Neuronal stem cell (in vitro differentiated cells): ENCODE data around the gene RAE1.

Experiments used
- DNase-seq: peaks from one replicate; pipeline ENCODE4 v3.0.0-alpha.2; 2013; ENCODE audit warnings: low spot score
- H2AFZ ChIP-seq: one replicate; pipeline ENCODE4 v1.6.1; 2013; ENCODE audit warnings: mild to moderate bottlenecking, low read length, inconsistent platforms
- H2AK5ac ChIP-seq: 2 replicates; pipeline ENCODE4 v1.6.1; 2013; ENCODE audit warnings: low read depth, mild to moderate bottlenecking, inconsistent platforms, low read length, moderate library complexity, mixed read lengths
- H2BK120ac ChIP-seq: 2 replicates; pipeline ENCODE4 v1.6.1; 2013; ENCODE audit warnings: low read depth, mild to moderate bottlenecking, inconsistent platforms, low read length, moderate library complexity, mixed read lengths
- H2BK12ac ChIP-seq: one replicate; pipeline ENCODE4 v1.6.1; 2013; ENCODE audit warnings: low read length, inconsistent platforms
- H2BK15ac ChIP-seq: 2 replicates; pipeline ENCODE4 v1.6.1; 2013; ENCODE audit warnings: mild to moderate bottlenecking, low read length, inconsistent platforms, mixed read lengths
- H2BK5ac ChIP-seq: one replicate; pipeline ENCODE4 v1.6.1; 2013; ENCODE audit warnings: inconsistent platforms, mild to moderate bottlenecking, low read length, moderate library complexity
- H3K14ac ChIP-seq: one replicate; pipeline ENCODE4 v1.6.1; 2013; ENCODE audit warnings: low read length, inconsistent platforms
- H3K18ac ChIP-seq: 2 replicates; pipeline ENCODE4 v1.6.1; 2013; ENCODE audit warnings: low read length, inconsistent platforms
- H3K23ac ChIP-seq: 2 replicates; pipeline ENCODE4 v1.6.1; 2013; ENCODE audit warnings: low read depth, mild to moderate bottlenecking, mixed read lengths, low read length, inconsistent platforms; ENCODE audit not compliant: poor library complexity
- H3K27ac ChIP-seq: replicated peaks from 3 replicates; pipeline ENCODE4 v1.5.1; 2013; ENCODE audit warnings: low read length, inconsistent platforms
- H3K27me3 ChIP-seq, 3 experiments: 2 replicates each; pipeline ENCODE4 v1.6.1; 2013; ENCODE audit warnings: low read length in 3 of 3, mild to moderate bottlenecking in 2 of 3, inconsistent platforms in 1 of 3, low read depth in 1 of 3, mixed read lengths in 1 of 3, moderate library complexity in 1 of 3; ENCODE audit not compliant: control insufficient read depth in 3 of 3, insufficient read depth in 3 of 3
- H3K36me3 ChIP-seq, 2 donors: replicated peaks in 1 of 2; 2 replicates each; pipeline ENCODE4 v1.6.1; 2013; ENCODE audit warnings: low read length in 2 of 2; ENCODE audit not compliant: control insufficient read depth in 2 of 2, insufficient read depth in 2 of 2
- H3K4ac ChIP-seq: 2 replicates; pipeline ENCODE4 v1.6.1; 2013; ENCODE audit warnings: inconsistent platforms, mild to moderate bottlenecking, low read length, moderate library complexity
- H3K4me1 ChIP-seq, 2 donors: 1 replicate in 1 of 2; 2 replicates in 1 of 2; pipeline ENCODE4 v1.6.1; 2013; ENCODE audit warnings: low read length in 2 of 2, low read depth in 1 of 2; ENCODE audit not compliant: control insufficient read depth in 2 of 2, insufficient read depth in 1 of 2
- H3K4me2 ChIP-seq: one replicate; pipeline ENCODE4 v1.6.1; 2013; ENCODE audit warnings: mild to moderate bottlenecking, low read length, inconsistent platforms; ENCODE audit not compliant: insufficient read depth, poor library complexity, severe bottlenecking
- H3K4me3 ChIP-seq, 2 donors: 2 replicates each; pipeline ENCODE4 v1.5.1; 2013; ENCODE audit warnings: low read length in 2 of 2, mild to moderate bottlenecking in 2 of 2, inconsistent platforms in 1 of 2, moderate library complexity in 1 of 2
- H3K79me1 ChIP-seq: one replicate; pipeline ENCODE4 v1.6.1; 2013; ENCODE audit warnings: low read depth, mild to moderate bottlenecking, inconsistent platforms, low read length, moderate library complexity
- H3K9ac ChIP-seq: one replicate; pipeline ENCODE4 v1.6.1; 2013; ENCODE audit warnings: mild to moderate bottlenecking, low read depth, low read length, inconsistent platforms; ENCODE audit not compliant: poor library complexity
- H3K9me3 ChIP-seq, 2 donors: replicated peaks in 1 of 2; 2 replicates each; pipeline versions ENCODE3 to v1.6.1; 2013; ENCODE audit warnings: low read length in 2 of 2, mild to moderate bottlenecking in 2 of 2, inconsistent platforms in 1 of 2, low read depth in 1 of 2, mixed read lengths in 1 of 2, moderate library complexity in 1 of 2; ENCODE audit not compliant: control insufficient read depth in 2 of 2, insufficient read depth in 1 of 2
- H4K8ac ChIP-seq: one replicate; pipeline ENCODE4 v1.6.1; 2013; ENCODE audit warnings: low read depth, mild to moderate bottlenecking, inconsistent platforms, low read length, moderate library complexity
- H4K91ac ChIP-seq: one replicate; pipeline ENCODE4 v1.6.1; 2013; ENCODE audit warnings: low read length, low read depth, mild to moderate bottlenecking, inconsistent platforms; ENCODE audit not compliant: poor library complexity
- WGBS, 2 donors: extraction: QIAGEN DNeasy Blood & Tissue Kit; methylation state at CpG; one replicate each; pipeline ENCODE4 v1.1.7; 2013; ENCODE audit warnings: missing lambda C conversion rate in 2 of 2, mixed read lengths in 1 of 2; ENCODE audit not compliant: insufficient read length in 2 of 2, insufficient replicate concordance in 1 of 2; ENCODE audit errors: extremely low coverage in 2 of 2; 5-methylcytosine and 5-hydroxymethylcytosine counted together

RAE1 gene

DNA sequence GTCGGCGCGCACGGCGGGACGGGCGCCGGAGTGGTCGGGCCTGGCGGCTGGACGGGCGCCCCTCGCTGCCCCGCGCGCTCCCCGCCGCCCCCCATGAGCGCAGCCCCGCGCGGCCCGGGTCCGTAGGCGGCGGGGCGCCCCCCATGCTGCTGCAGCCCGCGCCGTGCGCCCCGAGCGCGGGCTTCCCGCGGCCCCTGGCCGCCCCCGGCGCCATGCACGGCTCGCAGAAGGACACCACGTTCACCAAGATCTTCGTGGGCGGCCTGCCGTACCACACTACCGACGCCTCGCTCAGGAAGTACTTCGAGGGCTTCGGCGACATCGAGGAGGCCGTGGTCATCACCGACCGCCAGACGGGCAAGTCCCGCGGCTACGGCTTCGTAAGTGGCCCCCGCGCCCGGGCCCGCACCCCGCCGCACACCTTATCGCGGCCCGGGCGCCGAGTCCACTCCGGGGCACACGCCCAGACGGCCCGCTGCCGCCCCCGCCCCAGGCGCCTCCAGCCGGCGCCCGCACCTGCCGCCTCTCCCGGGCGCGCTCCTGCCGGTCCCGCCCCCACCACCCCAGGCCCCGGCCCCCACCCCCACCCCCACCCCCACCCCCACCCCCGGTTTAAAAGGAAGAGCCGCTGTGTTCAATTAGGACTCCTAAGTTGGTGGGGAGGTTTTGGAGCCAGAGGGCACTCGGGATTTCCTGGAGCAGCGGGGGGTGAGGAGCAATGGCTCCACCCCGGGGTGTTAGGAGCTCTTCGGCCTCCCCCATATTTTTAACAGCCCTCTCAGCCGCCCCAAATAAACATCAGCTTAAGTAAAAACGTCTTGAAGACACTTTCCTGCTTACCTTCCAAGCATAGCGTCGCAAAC lies 40.6 kb downstream of the RAE1 start:
- Histone ChIP-seq H3K4ac (no peak overlapping the region), H4K8ac (no peak overlapping the region), H3K79me1 (peaks cover 14% of the 10 kb centered on the region), H3K18ac (peak overlapping the region; percentile 96), H2BK12ac (no peak overlapping the region), H3K14ac (no peak overlapping the region), H3K9me3 (peaks cover 0 to 2% of the 10 kb centered on the region in 2 donors), H2AFZ (peak overlapping the region; percentile 79), H3K36me3 (peaks cover 10 to 38% of the 10 kb centered on the region in 2 donors), H3K27me3 (peaks cover 0 to 16% (median 6%) of the 10 kb centered on the region in 3 experiments), H2BK5ac (no peak overlapping the region), H3K9ac (peak overlapping the region; percentile 85), H3K4me1 (peaks cover 29 to 41% of the 10 kb centered on the region in 2 donors), H3K4me3 (peak overlapping the region; percentile 93 to 99), H3K27ac (no peak overlapping the region), H2BK15ac (no peak overlapping the region), H3K23ac (peak overlapping the region; percentile 80), H4K91ac (no peak overlapping the region), H3K4me2 (peak overlapping the region; percentile 98), H2AK5ac (peak overlapping the region; percentile 60), H2BK120ac (no peak overlapping the region)
- no CpG with 5 or more reads among the region's 98 CpGs for WGBS, 2 donors
- DNase-seq = no peak

DNA sequence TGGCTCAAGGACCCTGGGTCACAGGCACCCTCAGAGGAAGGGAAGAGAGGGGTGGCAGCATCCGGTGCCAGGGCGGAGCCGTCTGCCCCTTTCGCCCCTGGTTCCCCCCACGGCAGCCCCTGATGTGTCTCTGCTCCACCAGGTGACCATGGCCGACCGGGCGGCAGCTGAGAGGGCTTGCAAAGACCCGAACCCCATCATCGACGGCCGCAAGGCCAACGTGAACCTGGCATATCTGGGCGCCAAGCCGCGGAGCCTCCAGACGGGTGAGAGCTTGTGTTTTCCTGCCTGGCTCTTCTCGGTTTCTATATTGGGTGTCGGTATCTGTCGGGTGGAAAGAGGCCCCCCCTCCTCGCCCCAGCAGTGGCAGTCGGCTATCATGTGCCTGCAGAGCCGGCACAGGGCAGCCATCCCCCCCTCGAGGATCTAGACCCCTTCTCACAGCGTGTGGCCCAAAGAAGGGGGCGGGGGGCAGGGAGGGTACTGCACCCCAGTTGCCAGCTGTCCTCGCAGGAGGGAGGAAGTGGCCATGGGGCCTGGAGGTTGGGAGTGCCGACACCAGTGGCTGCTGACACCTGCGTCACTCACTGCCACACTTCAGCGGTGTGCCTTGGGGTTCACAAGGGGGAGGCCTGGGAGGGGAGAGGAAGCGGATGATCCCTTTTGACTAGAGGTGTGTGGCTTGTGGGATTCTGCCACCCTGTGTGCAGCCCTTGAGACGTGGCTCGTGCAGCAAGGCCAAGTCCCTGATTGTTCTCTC lies 41.6 kb downstream of the RAE1 start:
- H3K14ac ChIP-seq = peak overlapping the region; percentile 12
- peaks cover 16% of the 10 kb centered on the region for H3K79me1 ChIP-seq
- no CpG with 5 or more reads among the region's 33 CpGs for WGBS, 2 donors
- H3K9ac ChIP-seq = peak overlapping the region; percentile 72
- H2AK5ac ChIP-seq = peak overlapping the region; percentile 61
- H2BK15ac ChIP-seq = peak overlapping the region; percentile 21
- no peak overlapping the region for H2AFZ ChIP-seq
- H2BK5ac ChIP-seq = no peak overlapping the region
- peak overlapping the region; percentile 15 for H3K18ac ChIP-seq
- H4K91ac ChIP-seq = no peak overlapping the region
- H3K4me2 ChIP-seq = peak overlapping the region; percentile 54
- no peak overlapping the region for H3K4ac ChIP-seq
- peaks cover 0 to 2% of the 10 kb centered on the region in 2 donors for H3K9me3 ChIP-seq
- H3K4me3 ChIP-seq = peak overlapping the region; percentile 15 to 99
- no peak overlapping the region for H4K8ac ChIP-seq
- no peak overlapping the region for H3K27ac ChIP-seq
- no peak overlapping the region for H2BK120ac ChIP-seq
- peaks cover 29 to 41% of the 10 kb centered on the region in 2 donors for H3K4me1 ChIP-seq
- DNase-seq = no peak
- peak overlapping the region; percentile 70 for H3K23ac ChIP-seq
- peaks cover 0 to 16% (median 6%) of the 10 kb centered on the region in 3 experiments for H3K27me3 ChIP-seq
- H3K36me3 ChIP-seq = peaks cover 18 to 48% of the 10 kb centered on the region in 2 donors
- no peak overlapping the region for H2BK12ac ChIP-seq

DNA sequence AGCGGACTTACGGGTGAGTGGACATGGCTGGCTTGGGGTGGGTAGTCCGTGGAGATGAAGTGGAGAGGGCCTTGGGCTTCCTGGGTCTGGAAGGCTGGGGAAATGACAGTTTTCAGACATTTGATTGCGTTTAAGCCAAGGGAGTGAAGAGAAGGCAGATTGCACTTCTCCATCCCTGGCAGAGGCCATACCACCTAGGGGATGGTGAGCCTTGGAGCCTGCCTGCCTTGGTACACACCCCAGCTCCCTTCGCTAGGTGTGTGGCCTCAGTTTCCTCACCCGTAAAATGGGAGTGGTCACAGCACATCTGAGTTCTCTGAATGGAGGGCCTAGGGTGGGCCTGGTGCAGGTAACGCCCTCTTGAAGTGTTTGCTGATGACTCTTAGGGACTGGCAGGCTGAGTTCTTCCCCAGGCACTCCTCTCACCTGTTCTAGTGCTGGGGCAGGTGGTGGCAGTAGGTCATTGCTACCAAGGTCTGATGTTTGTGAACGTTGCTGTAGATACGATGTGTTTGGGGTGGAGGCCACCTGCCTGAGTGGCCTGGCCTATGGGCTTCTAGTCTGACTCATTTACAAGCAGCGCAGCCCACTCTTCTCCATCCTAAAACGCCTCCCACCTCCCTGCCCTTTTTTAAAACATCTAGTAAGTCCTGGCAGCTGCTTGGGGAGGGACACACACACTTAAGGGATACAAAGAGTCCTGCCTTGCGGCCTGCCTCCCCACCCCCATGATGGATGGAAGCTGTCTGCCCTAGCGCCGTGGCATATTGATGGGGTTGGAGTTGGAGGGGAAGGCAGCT lies 42.5 kb downstream of the RAE1 start:
- Histone ChIP-seq H3K27me3 (peaks cover 0 to 16% (median 6%) of the 10 kb centered on the region in 3 experiments), H3K14ac (no peak overlapping the region), H2AK5ac (peak overlapping the region; percentile 88), H3K27ac (no peak overlapping the region), H2AFZ (no peak overlapping the region), H3K4ac (no peak overlapping the region), H2BK15ac (peak overlapping the region; percentile 84), H3K18ac (peak overlapping the region; percentile 44), H3K23ac (peak overlapping the region; percentile 77), H4K8ac (no peak overlapping the region), H3K9ac (peak overlapping the region; percentile 47), H3K9me3 (peaks cover 0 to 2% of the 10 kb centered on the region in 2 donors), H3K4me3 (peak overlapping the region; percentile 15 to 99), H2BK5ac (no peak overlapping the region), H3K4me2 (no peak overlapping the region), H3K36me3 (peaks cover 18 to 57% of the 10 kb centered on the region in 2 donors), H4K91ac (no peak overlapping the region), H2BK12ac (no peak overlapping the region), H3K4me1 (peaks cover 30 to 41% of the 10 kb centered on the region in 2 donors), H3K79me1 (peaks cover 16% of the 10 kb centered on the region), H2BK120ac (no peak overlapping the region)
- no peak for DNase-seq
- no CpG with 5 or more reads among the region's 14 CpGs for WGBS, 2 donors
